HuH-7.5 (cell line): ENCODE measurements around the gene PLK5.

Source experiments
- DNase-seq: peaks from one replicate; pipeline ENCODE4 v3.0.0; 2011; ENCODE audit warnings: low spot score

PLK5 gene

DNA sequence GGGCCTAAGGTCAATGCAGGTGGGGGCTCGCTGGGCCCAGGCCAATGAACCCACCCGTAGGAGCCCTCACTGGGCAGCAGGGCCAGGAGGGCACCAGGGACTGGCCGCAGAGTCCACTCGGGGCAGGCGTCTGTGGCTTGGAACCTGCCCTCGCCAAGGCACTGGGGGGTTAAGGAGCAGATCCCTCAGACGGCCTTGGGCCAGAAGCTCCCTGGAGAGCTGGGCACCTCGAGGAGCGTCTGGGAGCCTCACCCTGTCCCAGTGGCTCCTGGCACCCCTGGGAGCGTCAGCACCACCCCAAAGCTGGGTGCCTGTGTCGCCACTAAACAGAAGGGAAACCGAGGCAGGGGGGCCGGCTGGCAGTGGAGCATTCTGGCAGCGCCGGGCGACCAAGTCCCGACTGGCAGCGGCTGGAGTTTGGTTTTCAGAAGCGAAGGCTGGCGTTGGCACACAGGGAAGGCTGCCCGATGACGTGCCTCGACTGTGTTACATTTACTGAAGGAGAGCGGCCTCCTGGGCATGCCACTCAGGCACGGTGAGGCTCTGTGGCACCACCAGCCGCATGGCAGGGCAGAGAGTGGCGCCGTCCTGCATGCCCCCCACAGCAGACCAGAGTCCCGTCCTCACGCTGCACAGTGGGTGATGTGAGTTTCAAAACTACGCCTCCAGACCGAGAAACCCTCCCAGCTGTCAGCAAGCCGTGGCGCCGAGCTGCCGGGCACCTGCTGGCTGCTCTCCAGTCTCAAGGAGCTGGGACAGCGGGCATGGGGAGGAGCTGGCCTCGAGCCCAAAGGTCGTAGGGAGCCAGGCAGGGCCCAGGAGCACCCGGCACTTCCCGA, 53.4 kb downstream of the PLK5 start:
- DNase-seq: no peak

DNA sequence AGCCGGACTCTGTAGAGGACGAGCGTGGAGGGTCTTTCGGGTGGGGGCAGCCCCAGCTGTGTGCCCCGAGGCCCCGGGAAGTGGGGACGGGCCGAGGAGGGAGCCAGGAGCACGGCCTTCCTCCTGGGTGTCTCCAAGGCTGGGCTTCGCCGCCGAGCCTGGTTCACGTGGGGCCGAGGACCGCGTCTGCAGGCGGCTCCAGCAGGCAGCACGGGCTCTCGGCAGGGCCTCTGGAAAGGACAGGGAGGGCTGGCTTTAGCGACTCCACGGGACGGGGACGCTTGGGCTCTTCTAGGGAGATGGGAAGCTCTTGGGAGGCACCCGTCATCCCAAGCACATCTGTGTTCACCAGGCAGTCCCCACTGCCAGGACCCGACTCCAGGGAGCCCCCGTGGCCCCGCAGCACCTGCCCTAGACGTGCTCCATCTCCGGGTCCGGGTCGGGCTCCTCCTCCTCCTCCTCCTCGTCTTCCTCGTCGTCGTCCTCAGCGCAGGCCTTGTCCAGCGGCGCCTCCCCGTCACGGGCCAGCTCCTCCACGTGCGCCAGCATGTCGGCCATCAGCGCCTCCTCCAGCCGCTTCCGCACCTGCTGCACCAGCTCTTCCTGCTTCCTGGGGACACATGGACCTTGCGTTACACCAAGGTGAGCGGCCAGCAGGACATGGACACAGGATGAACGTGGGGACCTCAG, 54.2 kb downstream of the PLK5 start:
- no peak for DNase-seq

DNA sequence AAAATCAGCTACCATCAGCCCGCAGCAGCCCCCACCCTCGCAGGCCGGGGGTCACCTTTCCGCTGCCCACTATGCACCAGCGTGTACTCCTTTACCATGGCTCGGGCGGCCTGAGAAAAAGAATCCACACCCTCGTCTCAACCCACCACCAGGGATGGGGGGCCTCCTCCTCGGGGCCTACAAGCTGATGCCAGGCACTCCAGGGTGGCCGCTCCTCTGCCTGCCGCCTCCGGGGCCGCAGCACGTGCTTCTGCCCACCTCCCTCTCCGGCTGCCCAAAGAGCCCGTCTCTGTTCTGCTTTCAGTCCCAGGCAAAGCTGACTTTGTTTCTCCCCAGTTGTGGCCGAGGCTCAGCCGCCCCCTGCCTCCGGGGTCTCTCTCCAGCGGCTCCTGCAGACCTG, 55.3 kb downstream of the PLK5 start:
- no peak for DNase-seq

DNA sequence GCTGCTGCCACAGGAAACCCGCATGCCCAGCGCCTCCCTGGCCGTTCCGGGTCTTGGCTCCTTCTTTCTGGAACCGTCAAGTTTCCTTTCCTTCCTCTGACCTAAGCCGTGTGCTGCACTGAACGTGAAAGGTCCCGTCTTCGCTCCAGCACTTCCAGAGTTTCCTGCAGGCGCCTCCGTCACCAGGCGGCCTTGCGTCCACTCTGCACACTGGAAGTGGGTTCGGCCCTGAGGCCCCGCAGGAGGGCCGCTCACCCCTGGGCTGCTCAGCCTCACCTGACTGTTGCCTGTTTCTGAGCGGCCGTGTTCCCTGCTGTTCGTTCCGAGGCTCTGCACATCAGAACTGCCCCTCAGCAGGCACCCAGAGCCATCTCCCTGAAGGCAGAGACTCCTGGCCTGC, 56.5 kb downstream of the PLK5 start:
- no peak for DNase-seq

DNA sequence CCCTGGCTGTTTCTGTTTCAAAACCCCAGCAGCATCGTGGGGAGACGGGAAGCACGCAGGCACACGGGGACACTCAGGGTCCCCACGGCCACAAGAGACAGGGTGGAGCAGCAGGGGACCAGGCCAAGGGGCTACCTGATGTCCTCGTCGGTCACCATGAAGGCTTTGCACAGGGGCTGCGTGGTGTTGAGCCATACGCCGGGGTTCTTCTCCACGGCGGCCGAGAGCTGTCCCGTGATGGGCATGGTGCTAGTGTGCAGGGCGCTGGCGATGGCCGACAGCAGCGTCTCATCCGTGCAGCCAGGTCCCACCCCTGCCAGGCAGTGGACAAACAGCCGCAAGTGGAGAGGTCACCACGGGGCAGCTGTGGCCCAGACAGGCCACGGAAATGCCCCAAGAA, 57.1 kb downstream of the PLK5 start:
- DNase-seq: no peak

DNA sequence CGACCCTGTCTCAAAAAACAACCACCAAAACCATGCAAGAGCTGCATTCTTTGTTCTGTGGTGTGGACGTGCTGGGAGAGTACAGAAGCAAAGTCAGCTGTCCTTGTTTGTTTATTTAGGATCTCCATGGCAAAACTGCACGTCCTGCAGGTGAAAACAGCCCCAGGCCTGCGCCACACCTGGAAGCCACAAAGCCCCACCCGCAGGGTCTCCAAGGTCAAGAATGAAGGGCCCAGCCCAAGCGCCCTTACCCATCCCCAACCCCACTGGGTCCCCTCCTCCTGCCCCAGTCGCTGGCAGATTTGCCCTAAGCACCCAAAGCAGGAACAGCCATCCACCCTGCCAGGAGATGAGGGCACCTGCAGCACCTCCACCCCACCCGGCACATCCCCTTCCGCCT, 58.3 kb downstream of the PLK5 start:
- no peak for DNase-seq

DNA sequence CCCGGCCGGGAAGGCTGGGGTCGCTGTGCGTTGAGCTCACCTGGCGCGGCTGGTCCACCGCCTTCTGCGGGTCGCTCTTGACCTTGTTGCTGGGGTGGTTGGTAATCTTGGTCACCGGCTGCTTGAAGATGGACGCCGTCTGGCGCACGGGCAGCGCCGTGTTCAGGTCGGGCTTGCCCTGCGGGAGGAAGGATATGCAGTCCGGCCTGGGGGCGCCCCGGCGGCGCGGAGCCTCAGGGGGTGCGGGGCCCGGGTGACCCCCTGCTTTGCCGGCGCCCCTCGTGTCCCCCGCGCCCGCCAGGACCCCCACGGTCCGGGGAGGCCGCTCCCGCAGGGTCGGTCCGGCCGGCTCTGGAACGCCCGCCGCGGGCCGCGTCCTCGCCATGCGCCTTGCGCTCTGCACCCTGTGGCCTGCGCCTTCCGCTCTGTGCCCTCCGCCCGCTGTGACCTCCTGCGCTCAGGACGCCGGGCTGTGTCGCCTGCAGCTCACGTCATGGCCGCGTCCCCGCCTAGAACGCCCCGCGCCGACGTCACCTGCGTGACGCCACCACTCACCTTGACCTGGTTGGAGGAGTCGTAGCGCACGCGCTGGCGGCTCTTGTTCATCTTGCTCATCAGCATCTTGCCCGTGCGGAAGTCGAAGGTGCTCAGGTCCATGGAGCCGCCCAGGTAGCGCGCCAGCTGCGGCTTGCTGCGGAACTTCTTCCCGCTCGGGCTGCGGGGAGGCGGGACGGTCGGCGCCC, 60.8 kb downstream of the PLK5 start:
- DNase-seq: no peak

DNA sequence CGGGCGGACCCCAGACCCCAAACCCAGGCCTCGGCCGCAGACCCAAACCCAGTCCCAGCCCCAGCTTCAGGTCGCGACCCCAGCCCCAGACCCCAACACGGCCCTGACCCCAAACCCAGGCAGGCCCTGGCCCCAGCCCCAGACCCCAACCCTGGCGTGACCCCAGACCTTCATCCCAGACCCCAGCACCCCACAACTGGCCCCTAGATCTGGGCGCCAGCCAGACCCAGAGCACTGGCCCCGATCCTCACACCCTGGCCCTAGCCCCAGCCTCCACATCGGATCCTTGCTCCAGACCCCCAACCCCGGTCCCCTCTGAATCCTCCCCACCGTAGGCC, 61.3 kb downstream of the PLK5 start:
- DNase-seq: no peak
